BJ (cell line): Measurements from ENCODE around the gene CAPN9. TPM values are rescaled to one million over a fixed set of nuclear protein-coding genes. Genes with fewer than 3 reads are reported as not detected.
A peak's percentile ranks its signal among the peaks of the same experiment; 100 is the strongest.

ENCODE experiments used
- CTCF ChIA-PET: fragments of 350-600 bp; formaldehyde crosslinking; extraction: SDS; loops from one replicate; lab custom pipeline; 2021; ENCODE audit warnings: antibody characterized with exemption, inconsistent platforms; lab: Yijun Ruan, JAX
- POLR2A ChIA-PET: fragments of 300-600 bp; sonication (Branson Sonifier 250); formaldehyde crosslinking; extraction: SDS; loops from one replicate; lab custom pipeline; 2021; ENCODE audit warnings: antibody characterized with exemption; lab: Charles Lee
- DNase-seq: peaks from one replicate; pipeline ENCODE4 v3.0.0-alpha.2; 2011; ENCODE audit warnings: low read depth
- H3K27me3 ChIP-seq: 2 replicates; pipeline ENCODE4 v1.6.0; 2011; ENCODE audit warnings: low read length; ENCODE audit not compliant: control insufficient read depth, insufficient read depth
- H3K36me3 ChIP-seq: 2 replicates; pipeline ENCODE4 v1.5.1; 2011; ENCODE audit warnings: low read length; ENCODE audit not compliant: control insufficient read depth, insufficient read depth
- H3K4me3 ChIP-seq: 2 replicates; pipeline ENCODE4 v1.5.1; 2011; ENCODE audit warnings: low read depth, mild to moderate bottlenecking, control low read depth, low read length
- polyA plus RNA-seq: library from polyadenylated mRNA; depleted of rRNA; stranded (reverse); fragments of >200 nt; gene quantifications from 2 replicates; pipeline ENCODE4 v1.2.3, GENCODE V29; 2011
- TF ChIP-seq, protein P1 (sequence below): IDR thresholded peaks from 2 replicates; pipeline ENCODE4 v1.5.1; 2011; ENCODE audit warnings: low read depth, mild to moderate bottlenecking, control low read depth, inconsistent platforms, low read length, moderate library complexity; ENCODE audit not compliant: insufficient read depth

The CAPN9 gene
- polyA plus RNA-seq, 1 experiment: not detected

DNA sequence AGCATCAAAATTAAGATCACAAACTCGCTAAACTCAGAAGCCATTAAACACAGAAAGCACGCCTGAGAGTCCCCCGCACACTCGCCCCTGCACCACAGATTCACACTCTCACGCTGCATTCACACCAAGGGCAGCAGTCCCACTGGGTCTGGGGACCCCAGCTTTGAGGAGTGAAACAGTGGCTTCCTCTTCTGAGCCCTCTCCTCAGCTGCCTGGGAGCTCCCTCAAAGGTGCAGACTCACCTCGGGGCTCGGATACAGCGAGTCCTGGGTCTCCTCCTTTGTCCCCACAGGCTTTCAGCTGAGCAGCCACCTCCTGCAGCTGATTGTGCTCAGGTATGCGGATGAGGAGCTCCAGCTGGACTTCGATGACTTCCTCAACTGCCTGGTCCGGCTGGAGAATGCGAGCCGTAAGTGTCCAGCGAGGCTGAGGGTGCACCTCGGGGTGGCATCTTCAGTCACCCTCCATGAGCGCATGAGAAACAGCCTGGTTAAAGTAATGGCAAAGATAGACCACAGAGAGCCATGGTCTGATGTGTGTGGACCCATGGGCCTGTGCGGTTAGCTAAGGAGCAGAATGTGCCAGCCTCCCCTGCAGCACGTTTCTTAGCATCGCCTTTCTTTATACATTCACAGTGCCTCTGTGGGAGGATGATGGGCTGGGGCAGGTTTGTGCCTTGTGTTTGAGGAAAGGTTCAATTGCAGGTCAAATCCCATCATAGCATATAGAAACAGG lies 47.9 kb downstream of the CAPN9 start:
- no peaks in the 10 kb centered on the region for H3K27me3 ChIP-seq
- no peak overlapping the region for H3K4me3 ChIP-seq
- H3K36me3 ChIP-seq: no peaks in the 10 kb centered on the region; the same call in 1 of the 2 replicates
- TF ChIP-seq, protein P1, sequence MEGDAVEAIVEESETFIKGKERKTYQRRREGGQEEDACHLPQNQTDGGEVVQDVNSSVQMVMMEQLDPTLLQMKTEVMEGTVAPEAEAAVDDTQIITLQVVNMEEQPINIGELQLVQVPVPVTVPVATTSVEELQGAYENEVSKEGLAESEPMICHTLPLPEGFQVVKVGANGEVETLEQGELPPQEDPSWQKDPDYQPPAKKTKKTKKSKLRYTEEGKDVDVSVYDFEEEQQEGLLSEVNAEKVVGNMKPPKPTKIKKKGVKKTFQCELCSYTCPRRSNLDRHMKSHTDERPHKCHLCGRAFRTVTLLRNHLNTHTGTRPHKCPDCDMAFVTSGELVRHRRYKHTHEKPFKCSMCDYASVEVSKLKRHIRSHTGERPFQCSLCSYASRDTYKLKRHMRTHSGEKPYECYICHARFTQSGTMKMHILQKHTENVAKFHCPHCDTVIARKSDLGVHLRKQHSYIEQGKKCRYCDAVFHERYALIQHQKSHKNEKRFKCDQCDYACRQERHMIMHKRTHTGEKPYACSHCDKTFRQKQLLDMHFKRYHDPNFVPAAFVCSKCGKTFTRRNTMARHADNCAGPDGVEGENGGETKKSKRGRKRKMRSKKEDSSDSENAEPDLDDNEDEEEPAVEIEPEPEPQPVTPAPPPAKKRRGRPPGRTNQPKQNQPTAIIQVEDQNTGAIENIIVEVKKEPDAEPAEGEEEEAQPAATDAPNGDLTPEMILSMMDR: no peak
- ChIA-PET POLR2A (no interaction called here), CTCF (interaction anchor here (1.4 to 9.0 kb wide), 2 partner anchors 65 to 123 kb away, joined by 3 to 157 read pairs; no protein-coding TSS in a partner anchor)
- DNase-seq: no peak

DNA sequence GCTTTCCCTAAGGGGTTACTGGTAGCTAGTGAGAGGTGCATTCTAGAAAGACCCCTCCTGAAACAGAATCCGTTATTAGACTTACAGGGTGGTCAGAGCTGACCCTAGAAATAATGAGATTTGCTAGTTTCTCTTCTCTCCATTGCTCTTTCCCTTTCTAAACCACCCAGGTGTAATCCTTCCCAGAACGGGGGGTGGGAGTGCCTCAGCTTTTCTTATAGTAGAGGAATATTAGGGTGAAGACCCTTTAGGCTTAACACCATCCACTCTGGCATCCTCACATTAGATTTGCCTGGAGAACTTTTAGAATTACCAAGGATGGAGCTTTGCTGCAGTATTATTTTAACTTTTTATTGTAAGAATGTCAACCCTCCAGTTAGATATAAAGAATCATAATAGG lies 49.4 kb downstream of the CAPN9 start:
- ChIA-PET POLR2A (no interaction called here), CTCF (interaction anchor here (0.8 to 9.0 kb wide), 19 partner anchors 9 to 421 kb away, joined by 3 to 157 read pairs (median 5); partner anchors contain the start of gene C1orf198)
- Histone ChIP-seq H3K4me3 (no peak overlapping the region), H3K27me3 (no peaks in the 10 kb centered on the region), H3K36me3 (no peaks in the 10 kb centered on the region; the same call in 1 of the 2 replicates)
- TF ChIP-seq, protein P1: no peak
- DNase-seq: no peak

DNA sequence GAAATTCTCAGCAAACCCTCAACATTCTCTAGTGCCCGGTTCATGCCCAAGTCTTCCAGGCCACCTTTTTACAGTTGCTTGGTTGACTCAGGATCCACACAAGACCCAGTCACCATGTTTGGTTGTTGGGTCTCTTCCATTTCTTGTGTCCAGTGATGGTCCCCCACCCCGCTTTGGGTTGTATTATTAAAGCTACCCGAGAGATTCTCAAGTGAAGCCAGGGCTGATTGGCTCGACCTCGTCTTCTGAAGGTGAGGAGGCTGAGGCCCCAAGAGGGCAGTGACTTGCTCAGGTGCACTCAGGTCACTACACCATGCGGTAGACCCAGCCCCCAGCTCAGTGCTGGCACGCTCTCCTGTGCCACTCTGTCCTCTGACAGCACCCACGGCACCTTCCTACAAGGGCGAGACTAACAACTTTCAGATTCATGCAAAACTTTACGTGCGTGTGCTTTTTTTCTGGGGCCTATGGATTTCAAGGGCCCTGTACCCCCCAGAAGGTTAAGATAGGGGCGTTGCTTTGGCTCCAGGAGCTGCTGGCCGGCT lies 50.3 kb downstream of the CAPN9 start:
- H3K4me3 ChIP-seq: no peak overlapping the region
- ChIA-PET CTCF (interaction anchor here (0.7 to 9.0 kb wide), 33 partner anchors 8 to 419 kb away, joined by 3 to 157 read pairs (median 4); partner anchors contain the start of genes C1orf198 and FAM89A), POLR2A (interaction anchor here (0.5 kb wide), 1 partner anchor 17 kb away, joined by 14 read pairs; no protein-coding TSS in a partner anchor)
- H3K36me3 ChIP-seq: no peaks in the 10 kb centered on the region; the same call in 1 of the 2 replicates
- no peak for DNase-seq
- TF ChIP-seq, protein P1: no peak
- no peaks in the 10 kb centered on the region for H3K27me3 ChIP-seq

DNA sequence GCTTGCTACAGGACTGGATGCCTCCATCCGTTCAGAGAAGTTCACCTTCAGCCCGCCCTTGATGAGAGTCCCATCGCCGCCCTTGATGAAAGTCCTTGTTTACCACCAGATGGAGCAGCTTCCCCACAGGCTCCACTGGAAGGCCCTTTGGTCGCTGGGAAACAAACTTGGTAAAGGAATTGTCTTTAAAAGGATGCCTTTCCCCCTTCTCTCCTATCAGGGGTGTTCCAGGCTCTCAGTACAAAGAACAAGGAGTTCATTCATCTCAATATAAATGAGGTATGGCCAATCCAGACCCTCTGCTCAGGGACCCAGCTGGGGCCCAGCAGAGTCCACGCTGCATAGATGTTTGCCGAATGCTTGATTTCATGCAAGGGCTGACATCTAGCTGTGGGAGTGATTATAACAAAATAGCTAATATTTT lies 50.8 kb downstream of the CAPN9 start:
- no peak overlapping the region for H3K4me3 ChIP-seq
- no peaks in the 10 kb centered on the region; the same call in 1 of the 2 replicates for H3K36me3 ChIP-seq
- ChIA-PET CTCF (interaction anchor here (0.6 to 9.0 kb wide), 37 partner anchors 8 to 419 kb away, joined by 3 to 157 read pairs (median 4); partner anchors contain the start of genes C1orf198 and FAM89A), POLR2A (interaction anchor here (0.5 kb wide), 1 partner anchor 16 kb away, joined by 14 read pairs; no protein-coding TSS in a partner anchor)
- no peak for DNase-seq
- TF ChIP-seq, protein P1: peak; percentile 92
- H3K27me3 ChIP-seq: no peaks in the 10 kb centered on the region

DNA sequence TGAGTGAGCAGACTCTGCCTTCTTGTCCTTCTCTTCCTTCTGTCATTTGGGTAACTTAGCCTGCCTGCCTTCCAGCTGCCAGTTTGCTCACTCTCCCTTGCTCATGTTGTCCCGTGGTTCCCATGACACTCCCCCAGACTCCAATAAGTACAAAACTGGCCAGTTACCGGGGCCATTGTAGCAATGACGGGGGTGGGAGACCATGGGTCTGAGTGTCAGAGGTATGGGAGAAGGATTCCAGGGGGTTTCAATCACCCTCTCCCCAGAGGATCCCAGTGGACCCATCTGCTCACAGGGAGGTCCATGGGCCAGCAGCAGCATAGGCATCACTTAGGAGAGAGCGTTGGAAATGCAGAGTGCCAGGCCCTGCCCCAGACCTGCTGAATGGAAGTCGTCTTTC lies 51.3 kb downstream of the CAPN9 start:
- Histone ChIP-seq H3K36me3 (no peaks in the 10 kb centered on the region; the same call in 1 of the 2 replicates), H3K4me3 (no peak overlapping the region), H3K27me3 (no peaks in the 10 kb centered on the region)
- ChIA-PET POLR2A (no interaction called here), CTCF (interaction anchor here (0.6 to 9.0 kb wide), 31 partner anchors 9 to 418 kb away, joined by 3 to 157 read pairs (median 4); partner anchors contain the start of gene C1orf198)
- no peak for DNase-seq
- TF ChIP-seq, protein P1: no peak
